Nucleus accumbens (tissue), 56 donors: ENCODE data around the gene TMEM132C.
A peak's percentile ranks its signal among the peaks of the same experiment; 100 is the strongest.

Source experiments
- DNase-seq, 56 donors: peaks; one replicate each; lab custom pipeline; 2025; lab: John Stamatoyannopoulos, UW

Gene TMEM132C

GRCh38 chr12:128543971-128544370 lies 277.0 kb downstream of the TMEM132C start:
- DNase-seq, result no peak

- no peak for DNase-seq
Observed at GRCh38 chr12:128548949-128549348, 282.0 kb downstream of the TMEM132C start.

DNA sequence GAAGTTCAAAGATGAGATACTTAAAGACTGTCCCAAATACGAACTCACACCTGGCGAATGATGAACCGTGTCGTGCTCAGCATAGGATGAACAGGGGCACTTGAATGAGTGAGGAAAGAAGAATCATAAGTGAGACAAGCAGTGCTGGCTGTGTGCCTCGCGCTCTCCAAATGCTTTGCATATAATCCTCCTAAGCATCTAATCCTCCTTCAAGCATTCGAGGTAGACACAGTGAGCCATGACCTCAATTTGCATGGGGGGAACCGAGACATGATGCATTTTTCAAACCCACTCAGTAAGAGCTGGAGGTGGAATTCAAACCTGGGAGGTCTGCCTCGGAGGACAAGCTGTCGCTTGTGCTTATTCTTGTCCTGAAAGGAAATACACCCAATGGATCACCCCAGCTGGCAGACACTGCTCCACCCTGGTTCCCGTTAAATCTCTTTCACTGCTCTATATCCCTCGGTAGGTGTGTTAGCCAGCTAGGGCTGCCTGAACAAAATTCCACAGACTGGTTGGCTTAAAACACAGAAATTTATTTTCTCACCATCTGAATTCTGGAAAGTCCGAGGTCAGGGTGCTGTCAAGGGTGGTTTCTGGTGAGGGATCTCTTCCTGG lies 282.7 kb downstream of the TMEM132C start:
- DNase-seq, result no peak

DNA sequence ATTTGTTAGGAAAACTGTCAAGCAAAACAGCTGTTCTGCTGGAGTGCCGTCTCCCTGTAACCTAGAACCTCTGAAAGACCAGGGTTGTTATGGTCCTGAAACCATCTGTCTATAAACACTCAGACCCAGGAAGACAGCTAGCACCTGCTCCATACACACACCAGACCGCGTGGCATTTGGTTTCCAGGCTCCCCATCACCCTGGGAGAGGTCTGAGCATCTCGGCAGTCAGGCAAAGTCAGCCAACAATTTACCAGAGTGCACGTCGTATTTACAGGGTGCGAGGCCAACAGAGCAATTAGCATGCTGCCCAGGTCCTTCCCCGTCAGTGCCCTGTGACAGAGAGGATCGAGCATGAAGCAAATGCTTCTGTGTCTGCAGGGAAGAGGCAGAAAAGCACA lies 284.3 kb downstream of the TMEM132C start:
- DNase-seq, result peak in 11 of 56 donors; percentile 5 to 32 (median 10)

DNA sequence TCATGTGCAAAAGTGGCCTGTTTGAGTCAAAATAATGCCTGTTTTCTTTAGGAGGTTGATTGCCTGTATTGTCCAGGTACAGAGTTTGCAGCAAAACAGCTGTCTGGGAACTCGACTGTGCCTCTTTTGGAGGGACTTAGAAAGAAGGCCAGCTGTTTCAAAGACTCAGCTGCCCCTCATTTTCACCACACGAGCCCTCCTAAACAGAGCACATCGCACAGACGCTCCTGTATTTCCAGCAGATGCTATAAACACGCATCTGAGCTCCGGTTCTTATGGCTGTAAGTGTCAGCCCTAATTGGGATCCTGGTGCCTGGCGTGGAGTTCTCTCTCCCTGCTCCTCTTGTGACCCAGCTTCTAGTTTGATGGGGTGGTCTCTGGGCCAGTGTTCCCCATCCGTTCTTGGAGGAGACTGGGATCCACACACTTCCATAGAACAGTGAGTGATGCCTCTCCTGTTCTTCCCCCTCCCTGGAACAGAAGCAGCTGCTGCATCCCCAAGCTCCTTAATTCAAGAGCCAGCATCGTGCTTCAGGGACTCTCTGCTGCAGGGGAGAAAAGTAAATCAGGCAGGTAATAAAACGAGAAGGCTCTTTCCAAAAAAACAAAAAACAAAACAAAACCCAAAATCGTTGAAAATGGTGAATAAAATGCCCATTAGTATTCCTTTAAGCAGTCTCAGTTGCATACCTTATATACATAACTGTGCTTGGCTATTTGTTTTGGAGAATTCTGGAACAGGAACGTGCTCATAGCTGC lies 287.8 kb downstream of the TMEM132C start:
- DNase-seq, result no peak

- DNase-seq, result no peak
Observed at GRCh38 chr12:128557231-128557630, 290.3 kb downstream of the TMEM132C start.

GRCh38 chr12:128564956-128565355 lies 298.0 kb downstream of the TMEM132C start:
- DNase-seq, result peak in 5 of 56 donors; percentile 5 to 18 (median 8)

GRCh38 chr12:128567730-128568129 lies 300.8 kb downstream of the TMEM132C start:
- no peak for DNase-seq

DNA sequence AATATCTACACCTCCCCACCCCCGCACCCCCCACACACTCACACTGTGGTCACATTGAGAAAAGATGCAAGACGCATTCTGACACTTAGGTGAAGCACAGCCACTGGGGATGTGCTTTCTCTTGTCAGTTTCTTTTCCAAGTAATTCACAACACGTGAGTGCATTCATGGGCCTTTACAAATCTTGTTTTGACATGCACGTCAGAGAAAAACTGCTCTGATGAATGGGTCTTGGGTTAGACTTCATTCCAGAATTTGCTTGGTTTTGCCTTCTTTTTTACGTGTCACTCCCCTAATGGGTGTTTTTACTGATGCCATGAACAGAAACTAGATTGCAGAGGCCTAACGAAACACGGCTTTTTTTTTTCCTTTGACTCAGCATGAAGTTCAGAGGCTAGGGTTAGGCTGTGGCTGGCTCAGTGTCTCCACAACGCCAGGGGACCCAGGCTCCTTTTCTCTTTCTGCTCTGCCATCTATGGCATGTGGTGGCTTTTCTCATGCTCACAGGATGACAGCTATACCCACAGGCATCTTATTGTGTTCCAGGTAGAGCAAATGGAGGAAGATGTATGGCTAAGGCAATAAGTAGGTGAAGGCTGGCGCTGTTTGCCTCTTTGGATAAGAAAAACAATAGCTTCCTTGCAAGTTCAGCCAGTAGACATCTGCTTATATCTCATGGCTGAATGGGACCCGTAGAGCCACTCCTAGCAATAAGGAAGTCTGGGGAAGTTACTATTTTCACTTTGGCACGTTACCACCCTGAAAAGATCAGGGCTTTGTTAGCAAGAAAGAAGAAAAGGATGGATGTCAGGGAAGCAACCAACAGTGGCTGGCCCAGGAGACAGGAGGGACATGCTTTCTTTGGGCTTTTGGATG lies 303.5 kb downstream of the TMEM132C start:
- no peak for DNase-seq

DNA sequence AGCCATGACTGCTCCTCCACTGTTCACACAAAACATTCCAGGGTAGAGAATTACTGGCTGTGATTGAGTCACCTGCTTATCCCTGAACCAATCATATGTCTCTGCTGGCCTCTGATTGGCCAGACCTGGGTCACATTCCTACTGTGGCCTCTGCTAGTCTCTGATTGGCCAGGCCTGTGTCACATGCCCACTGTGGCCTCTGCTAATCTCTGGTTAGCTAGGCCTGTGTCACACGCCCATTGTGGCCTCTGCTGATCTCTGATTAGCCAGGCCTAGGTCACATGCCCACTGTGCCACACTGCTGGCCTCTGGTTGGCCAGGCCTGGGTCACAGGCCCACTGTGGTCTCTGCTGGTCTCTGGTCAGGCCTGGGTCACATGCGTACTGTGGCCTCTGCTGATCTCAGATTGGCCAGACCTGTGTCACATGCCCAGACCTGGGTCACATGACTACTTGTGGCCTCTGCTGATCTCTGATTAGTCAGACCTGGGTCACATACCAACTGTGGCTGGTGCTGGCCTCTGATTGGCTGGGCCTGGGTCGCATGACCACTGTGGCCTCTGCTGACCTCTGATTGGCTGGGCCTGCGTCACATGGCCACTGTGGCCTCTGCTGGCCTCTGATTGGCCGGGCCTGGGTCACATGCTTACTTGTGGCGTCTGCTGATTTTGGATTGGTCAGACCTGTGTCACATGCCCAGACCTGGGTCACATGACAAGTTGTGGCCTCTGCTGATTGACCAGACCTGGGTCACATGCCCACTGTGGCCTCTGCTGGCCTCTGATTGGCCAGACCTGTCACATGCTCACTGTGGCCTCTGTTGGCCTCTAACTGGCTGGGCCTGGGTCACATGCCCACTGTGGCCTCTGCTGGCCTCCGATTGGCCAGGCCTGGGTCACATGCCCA lies 305.2 kb downstream of the TMEM132C start:
- DNase-seq, result peak in 2 of 56 donors; percentile 14 to 37

- DNase-seq, result peak in 3 of 56 donors; percentile 1 to 17 (median 10)
Observed at GRCh38 chr12:128573907-128574306, 306.9 kb downstream of the TMEM132C start.

DNA sequence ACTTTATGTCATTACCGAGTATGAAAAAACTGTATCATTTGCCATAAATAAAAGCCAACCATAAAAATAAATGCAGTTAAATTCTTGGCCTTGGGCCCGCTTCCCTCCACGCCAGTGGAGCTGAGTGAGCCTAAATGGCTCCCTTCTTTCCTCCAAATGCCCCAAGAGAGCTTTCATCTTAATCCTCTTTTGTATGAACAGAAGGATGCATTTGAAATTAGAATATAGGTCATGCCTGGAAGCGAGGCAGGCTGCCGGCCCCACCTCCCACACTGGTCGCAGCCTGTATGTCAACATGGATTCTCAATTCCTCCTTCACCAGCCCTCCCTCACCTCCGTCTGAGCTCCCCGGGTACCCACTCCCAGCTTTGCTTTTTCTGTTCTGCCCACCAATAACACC lies 311.1 kb downstream of the TMEM132C start:
- no peak for DNase-seq

DNA sequence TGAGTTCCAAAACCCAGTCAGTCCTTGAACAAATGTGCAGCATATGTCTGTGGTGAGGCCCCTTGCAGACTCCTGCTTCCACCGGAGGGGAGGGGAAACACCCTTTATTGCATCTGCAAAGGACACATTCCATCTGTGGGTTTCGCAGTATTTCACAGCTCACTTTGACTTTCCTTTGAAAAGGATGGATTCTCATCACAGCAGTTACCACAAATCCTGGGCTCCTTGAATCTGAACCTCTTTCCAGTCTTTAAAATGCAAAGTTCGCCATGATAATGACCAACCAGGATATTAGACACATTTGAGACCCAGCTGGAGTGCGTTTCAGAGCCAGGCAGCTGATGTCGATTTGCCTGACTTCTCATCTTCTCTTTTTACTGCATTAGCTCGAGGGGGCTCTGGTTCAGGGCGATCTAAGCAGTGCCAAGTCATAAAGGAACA lies 314.4 kb downstream of the TMEM132C start:
- DNase-seq, result no peak

- DNase-seq, result no peak
Observed at GRCh38 chr12:128583453-128583852, 316.5 kb downstream of the TMEM132C start.

- no peak for DNase-seq
Observed at GRCh38 chr12:128586451-128587029, 319.6 kb downstream of the TMEM132C start.

DNA sequence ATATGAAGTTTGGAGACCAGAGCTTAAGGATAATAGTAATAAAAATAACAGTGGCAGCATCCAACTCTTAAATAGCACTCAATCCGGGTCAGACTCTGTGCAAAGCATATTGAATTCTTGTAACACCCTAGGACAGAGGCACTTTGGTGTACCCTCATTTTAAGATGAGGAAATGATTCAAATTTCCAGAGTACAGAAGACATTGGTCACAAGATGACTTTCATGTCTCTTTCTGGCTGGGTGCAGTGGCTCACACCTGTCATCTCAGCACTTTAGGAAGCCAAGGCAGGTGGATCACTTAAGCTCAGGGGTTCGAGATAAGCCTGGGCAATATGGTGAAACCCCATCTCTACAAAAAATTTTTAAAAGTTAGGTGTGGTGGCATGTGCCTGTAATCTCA lies 320.9 kb downstream of the TMEM132C start:
- DNase-seq, result no peak

DNA sequence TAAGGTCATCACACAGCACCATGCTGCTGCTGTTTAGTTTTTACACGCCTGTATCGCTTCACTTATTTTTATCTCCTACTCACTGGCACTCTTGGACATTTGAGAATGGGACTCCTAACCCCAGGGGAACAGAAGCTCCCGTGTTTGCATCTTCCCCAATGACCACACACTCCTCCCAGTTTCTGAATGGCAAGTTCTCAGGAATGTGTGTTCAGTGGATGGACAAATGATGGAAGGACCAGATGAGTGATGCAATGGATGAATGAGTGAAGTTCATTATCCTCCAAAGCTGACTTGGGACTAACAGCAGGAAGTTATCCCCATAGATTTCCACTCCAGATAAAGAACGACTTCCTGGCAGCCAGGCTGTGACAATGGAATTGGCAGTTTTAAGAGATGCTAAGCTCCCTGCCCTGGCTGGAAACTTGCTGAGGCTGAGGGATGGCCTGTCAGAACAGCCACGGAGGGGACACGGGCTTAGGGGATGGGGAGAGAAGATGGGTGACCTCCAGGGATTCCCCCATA lies 325.3 kb downstream of the TMEM132C start:
- DNase-seq, result no peak

DNA sequence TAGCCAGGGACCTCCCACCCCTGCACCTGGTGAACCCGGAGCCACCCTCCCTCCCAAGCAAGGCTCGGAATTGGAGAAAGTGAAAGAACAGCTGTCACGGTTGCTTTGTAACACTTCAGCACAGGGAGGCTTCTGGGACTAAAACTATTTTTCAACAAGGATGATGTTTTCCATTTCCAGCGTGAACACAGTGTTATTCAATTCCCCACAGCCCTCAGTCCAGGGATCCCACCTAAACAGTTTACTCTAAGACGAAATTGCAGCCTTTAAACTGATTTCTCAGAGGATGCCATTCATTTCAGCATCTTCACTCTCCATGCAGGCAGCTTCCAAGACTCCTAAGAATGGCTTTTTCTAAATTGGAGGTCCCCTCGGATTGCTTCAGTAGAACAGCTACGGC lies 327.6 kb downstream of the TMEM132C start:
- no peak for DNase-seq

DNA sequence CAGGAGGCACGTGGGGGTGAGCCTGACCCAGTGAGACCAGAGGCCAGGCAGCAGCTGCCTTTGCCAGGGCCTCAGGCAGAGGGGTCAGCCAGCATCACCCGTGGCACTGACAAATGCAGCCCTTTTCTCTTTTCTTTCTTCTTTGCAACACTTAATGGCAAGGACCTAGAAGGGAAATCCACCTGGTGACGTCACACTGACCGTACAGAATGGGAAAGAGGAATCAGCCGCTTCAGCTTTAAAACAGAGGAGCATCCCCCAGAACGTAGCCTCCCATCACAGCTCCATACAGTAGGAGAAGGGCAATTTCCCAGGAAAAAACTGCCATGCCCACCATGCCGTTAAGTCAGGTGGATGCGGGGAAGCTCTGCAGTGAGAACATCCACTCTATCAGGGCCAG lies 328.6 kb downstream of the TMEM132C start:
- no peak for DNase-seq
